Fibroblast of the aortic adventitia (primary cell): ENCODE results near the gene TPGS2. TPM values are rescaled to one million over a fixed set of nuclear protein-coding genes. Genes with fewer than 3 reads are reported as not detected.

Experiments
- DNase-seq: peaks from one replicate; pipeline ENCODE4 v3.0.0-alpha.2; 2010; ENCODE audit warnings: low read depth
- H3K4me3 ChIP-seq: 2 replicates; pipeline ENCODE4 v1.5.1; 2011; ENCODE audit warnings: low read depth, mild to moderate bottlenecking, control low read depth, low read length, moderate library complexity
- total RNA-seq: library from RNA; depleted of rRNA; stranded (reverse); fragments of >200 nt; gene quantifications from 2 replicates; pipeline ENCODE4 v1.2.3, GENCODE V29; 2012; ENCODE audit warnings: low replicate concordance
- TF ChIP-seq, protein P1 (sequence below): IDR thresholded peaks from 2 replicates; pipeline ENCODE4 v1.5.1; 2011; ENCODE audit warnings: mild to moderate bottlenecking, low read length, control low read depth, inconsistent platforms; ENCODE audit not compliant: insufficient read depth

The TPGS2 gene
- total RNA-seq, 1 donor: 115 TPM

DNA sequence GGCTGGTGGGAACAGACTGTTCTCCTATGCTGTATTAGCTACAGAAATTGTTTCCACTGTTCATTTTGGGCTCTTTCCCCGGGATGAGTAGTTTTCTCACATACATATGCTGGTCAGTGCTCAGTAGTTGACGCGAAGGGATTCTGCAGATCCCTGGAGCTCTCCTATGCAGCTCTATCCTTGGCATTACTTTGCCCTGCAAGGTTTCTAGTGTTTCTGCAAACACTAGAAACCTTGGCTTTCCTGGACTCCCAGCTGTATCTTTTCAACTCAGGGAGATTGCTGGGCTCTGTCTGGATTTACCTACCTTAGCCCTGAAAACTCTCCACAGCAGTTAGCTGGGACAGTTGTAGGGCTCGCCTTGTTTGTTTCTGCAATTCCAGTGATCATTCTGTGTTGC lies 11.0 kb upstream of the TPGS2 start:
- no peak overlapping the region for H3K4me3 ChIP-seq
- no peak for DNase-seq
- TF ChIP-seq, protein P1, sequence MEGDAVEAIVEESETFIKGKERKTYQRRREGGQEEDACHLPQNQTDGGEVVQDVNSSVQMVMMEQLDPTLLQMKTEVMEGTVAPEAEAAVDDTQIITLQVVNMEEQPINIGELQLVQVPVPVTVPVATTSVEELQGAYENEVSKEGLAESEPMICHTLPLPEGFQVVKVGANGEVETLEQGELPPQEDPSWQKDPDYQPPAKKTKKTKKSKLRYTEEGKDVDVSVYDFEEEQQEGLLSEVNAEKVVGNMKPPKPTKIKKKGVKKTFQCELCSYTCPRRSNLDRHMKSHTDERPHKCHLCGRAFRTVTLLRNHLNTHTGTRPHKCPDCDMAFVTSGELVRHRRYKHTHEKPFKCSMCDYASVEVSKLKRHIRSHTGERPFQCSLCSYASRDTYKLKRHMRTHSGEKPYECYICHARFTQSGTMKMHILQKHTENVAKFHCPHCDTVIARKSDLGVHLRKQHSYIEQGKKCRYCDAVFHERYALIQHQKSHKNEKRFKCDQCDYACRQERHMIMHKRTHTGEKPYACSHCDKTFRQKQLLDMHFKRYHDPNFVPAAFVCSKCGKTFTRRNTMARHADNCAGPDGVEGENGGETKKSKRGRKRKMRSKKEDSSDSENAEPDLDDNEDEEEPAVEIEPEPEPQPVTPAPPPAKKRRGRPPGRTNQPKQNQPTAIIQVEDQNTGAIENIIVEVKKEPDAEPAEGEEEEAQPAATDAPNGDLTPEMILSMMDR: no peak

DNA sequence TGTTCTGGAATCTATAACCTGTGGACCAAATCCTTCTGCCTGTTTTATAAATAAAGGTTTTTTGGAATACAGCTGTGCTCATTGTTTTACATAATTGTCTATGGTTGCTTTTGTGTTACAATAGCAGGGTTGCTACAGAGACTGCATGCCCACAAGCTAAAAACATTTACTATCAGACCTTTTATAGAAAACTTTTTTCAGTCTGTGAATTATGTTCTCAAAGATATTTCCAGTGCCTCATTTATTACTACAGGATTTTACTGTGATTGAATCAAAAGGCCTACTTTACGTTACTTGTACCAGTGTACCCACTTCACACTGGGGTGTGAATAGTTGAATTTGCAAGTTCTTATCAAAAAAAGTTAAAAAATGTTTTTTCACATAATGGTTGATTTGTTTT lies 7.1 kb upstream of the TPGS2 start:
- TF ChIP-seq, protein P1: no peak
- no peak overlapping the region for H3K4me3 ChIP-seq
- DNase-seq: no peak

DNA sequence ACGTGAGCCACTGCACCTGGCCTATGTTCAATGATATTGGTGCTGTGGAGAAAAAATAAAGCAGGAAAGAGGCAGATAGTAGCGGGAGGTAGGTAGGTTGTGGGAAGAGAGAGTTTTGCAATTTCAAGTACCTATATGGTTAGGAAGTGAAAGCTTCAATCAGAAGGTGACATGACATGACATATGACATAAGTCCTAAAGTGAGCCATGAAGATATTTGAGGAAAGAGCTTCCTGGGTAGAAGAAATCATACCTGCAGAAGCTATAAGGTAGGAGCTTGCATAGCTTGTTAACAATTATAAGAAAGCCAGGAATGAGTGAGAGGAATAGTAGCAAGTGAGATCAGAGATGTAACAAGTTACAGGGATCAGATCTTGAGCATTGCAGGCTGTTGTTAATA lies 4.3 kb upstream of the TPGS2 start:
- TF ChIP-seq, protein P1: no peak
- no peak overlapping the region for H3K4me3 ChIP-seq
- no peak for DNase-seq

DNA sequence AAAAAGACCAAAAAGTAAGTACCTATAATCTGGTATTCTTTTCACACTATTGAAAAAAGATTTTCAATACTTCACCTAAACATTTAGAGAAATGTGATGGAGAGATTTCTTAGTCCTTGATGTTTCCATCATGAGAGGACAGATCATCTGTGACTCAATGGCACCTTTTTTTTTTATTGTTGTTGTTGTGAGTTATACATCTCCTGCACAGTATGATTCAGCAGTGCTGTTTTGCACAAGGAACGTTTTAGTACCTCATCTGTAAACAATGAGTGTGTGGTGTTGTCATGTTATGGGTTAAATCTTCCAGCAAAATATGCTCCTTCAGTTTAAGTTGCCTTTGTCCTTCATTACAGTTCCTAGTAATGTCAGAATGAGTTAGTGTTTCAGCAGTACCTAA lies 2.3 kb upstream of the TPGS2 start:
- TF ChIP-seq, protein P1: no peak
- no peak for DNase-seq
- H3K4me3 ChIP-seq: no peak overlapping the region

DNA sequence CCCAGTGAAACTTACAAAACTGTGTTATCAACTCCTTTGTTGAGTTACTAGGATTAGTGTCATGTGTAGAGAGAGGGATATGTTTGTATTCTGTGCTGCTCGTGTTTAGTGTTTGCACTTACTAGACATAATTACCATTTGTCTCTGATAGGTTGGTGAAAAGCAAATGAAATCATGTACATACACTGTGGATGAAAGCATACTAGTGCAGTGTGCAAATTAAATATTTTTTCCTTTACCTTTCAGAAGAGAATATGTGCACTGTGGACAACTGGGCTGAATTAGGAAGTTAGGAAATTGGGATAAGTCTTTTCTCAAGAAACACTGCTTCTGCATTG lies 1.3 kb upstream of the TPGS2 start:
- H3K4me3 ChIP-seq: peak overlapping the region; percentile 97
- TF ChIP-seq, protein P1: no peak

DNA sequence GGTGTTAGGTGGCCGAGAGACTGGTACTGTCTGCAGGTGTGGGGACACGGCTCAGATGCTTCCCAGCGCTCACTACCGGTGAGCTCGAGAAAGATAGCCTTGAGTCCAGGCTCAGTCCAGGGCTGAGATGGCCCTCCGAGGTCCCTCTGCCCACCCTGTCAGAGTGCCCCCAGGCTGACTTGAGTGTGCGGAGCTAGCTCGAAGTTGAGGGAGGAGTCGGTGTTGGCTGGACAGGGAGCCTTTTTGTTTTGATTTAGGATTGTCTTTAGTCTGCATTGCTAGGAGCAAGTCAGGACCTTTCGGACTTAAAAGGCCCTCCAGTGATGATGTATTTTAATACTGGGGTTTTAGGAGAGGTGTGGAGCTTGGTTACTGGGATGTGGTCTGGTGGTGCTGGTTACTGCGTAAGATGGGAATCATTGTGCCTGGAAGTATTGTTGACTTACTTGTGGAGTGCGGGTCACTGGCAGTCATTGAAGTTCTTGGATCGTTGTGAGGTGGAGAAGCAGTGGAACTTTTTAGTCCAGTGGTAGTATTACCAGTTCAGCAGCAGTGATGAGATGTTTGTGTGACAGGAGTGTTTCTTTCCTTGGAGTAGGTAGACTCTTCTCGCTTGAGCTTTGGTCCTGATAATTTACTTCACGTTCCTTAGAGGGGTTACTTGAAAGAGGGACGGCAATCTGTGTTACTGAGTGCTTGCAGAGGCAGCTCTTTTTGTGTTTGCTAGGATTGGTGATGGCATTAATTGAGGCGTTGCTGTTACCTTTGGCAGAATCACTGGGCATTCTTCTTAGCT lies 758 bp upstream of the TPGS2 start:
- TF ChIP-seq, protein P1: no peak
- peak overlapping the region; percentile 97 for H3K4me3 ChIP-seq
- peak; percentile 34 for DNase-seq

More for the DNA sequence above, 1.3 kb upstream of the TPGS2 start:
- DNase-seq: no peak
